HEK293 (cell line): Measurements from ENCODE around the gene SH2D1B.

Source experiments
- MYNN ChIP-seq: fragments of 450-650 bp; formaldehyde crosslinking; IDR thresholded peaks from 2 replicates; pipeline ENCODE4 v1.5.1; 2016; ENCODE audit warnings: missing biosample characterization, missing genetic modification characterization, borderline replicate concordance
- ZBTB20 ChIP-seq: fragments of 450-650 bp; formaldehyde crosslinking; IDR thresholded peaks from 2 replicates; pipeline ENCODE4 v1.5.1; 2016; ENCODE audit warnings: missing biosample characterization, missing genetic modification characterization
- ZNF138 ChIP-seq: fragments of 450-650 bp; formaldehyde crosslinking; IDR thresholded peaks from 2 replicates; pipeline ENCODE4 v1.5.1; 2016; ENCODE audit warnings: missing biosample characterization, missing genetic modification characterization, borderline replicate concordance
- ZNF274 ChIP-seq, 2 experiments: fragments of 200-500 bp in 1 of 2; fragments of 450-650 bp in 1 of 2; sonication (Bioruptor generic) in 1 of 2; formaldehyde crosslinking in 1 of 2; IDR thresholded peaks; 2 replicates each; pipeline versions ENCODE4 v1.5.1 to v1.6.1; 2014 to 2016; ENCODE audit warnings: borderline replicate concordance in 1 of 2, inconsistent platforms in 1 of 2, low read length in 1 of 2, missing biosample characterization in 1 of 2, missing genetic modification characterization in 1 of 2
- ZNF530 ChIP-seq: fragments of 450-650 bp; formaldehyde crosslinking; IDR thresholded peaks from 2 replicates; pipeline ENCODE4 v1.5.1; 2016; ENCODE audit warnings: low read depth, missing biosample characterization, missing genetic modification characterization
- ZNF747 ChIP-seq: fragments of 450-650 bp; formaldehyde crosslinking; IDR thresholded peaks from 2 replicates; pipeline ENCODE4 v1.5.1; 2016; ENCODE audit warnings: missing biosample characterization, missing genetic modification characterization
- ZNF76 ChIP-seq: fragments of 450-650 bp; formaldehyde crosslinking; IDR thresholded peaks from 2 replicates; pipeline ENCODE4; 2016; ENCODE audit warnings: low read depth, missing biosample characterization, missing genetic modification characterization, borderline replicate concordance
- ZSCAN16 ChIP-seq: fragments of 450-650 bp; formaldehyde crosslinking; IDR thresholded peaks from 2 replicates; pipeline ENCODE4 v1.5.1; 2016; ENCODE audit warnings: missing biosample characterization, missing genetic modification characterization
- TF ChIP-seq, protein P1 (sequence below): fragments of 450-650 bp; formaldehyde crosslinking; IDR thresholded peaks from 2 replicates; pipeline ENCODE4 v1.5.1; 2016; ENCODE audit warnings: missing biosample characterization, missing genetic modification characterization
- TF ChIP-seq, protein P2 (sequence below): sonication (generic); formaldehyde crosslinking; IDR thresholded peaks from 2 replicates; pipeline ENCODE4 v1.8.1; 2022; ENCODE audit warnings: mild to moderate bottlenecking, moderate library complexity, missing genetic modification reagents
- TF ChIP-seq, protein P3 (sequence below): fragments of 450-650 bp; formaldehyde crosslinking; IDR thresholded peaks from 2 replicates; pipeline ENCODE4 v1.5.1; 2016; ENCODE audit warnings: missing biosample characterization, missing genetic modification characterization, low read depth
- TF ChIP-seq, protein P4 (sequence below): fragments of 450-650 bp; formaldehyde crosslinking; IDR thresholded peaks from 2 replicates; pipeline ENCODE4 v1.5.1; 2016; ENCODE audit warnings: missing biosample characterization, missing genetic modification characterization, borderline replicate concordance

DNA sequence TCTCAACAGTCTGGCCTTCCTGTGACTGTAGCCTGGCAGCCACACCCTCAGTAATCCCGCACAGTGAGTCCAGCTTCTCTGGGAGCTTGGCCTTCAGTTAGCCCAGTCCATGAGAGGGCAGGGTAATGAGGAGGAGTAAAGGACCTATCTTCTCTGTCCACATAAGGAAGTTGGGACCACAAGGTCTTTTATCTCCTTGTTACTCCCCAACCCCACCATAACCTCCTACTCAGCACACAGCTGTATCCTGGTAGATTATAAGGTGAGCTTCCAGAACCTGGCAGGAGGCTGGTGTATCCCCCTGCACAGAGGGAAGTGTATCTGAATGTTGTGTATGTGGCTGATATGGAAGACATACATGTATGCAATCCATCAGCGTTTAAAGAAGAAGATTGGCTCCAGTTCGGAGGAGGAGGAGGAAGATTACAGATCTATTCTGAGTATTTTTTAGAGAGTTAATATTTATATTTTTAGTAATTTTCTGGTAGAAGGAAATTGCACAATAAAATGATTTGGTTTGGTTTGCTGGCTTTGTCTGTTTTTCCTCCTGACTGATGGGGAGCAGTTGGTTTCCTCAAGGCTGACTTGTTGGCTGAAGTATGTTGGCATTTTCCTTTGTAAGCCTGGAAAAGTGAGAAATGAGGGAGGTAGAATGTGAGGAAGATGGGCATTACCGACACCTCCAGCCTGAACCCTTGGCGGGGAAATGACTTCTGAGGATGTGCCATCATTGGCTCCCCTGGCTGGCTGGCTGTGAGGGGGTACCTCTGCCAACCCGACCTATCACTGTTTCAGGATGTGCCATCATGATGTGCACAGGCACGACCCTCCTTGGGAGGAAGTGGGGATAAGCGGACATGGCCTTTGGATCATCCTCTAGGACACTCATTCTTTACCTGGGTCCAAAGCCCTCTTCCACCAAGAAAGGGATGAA lies 25.4 kb downstream of the SH2D1B start:
- TF ChIP-seq, protein P1, sequence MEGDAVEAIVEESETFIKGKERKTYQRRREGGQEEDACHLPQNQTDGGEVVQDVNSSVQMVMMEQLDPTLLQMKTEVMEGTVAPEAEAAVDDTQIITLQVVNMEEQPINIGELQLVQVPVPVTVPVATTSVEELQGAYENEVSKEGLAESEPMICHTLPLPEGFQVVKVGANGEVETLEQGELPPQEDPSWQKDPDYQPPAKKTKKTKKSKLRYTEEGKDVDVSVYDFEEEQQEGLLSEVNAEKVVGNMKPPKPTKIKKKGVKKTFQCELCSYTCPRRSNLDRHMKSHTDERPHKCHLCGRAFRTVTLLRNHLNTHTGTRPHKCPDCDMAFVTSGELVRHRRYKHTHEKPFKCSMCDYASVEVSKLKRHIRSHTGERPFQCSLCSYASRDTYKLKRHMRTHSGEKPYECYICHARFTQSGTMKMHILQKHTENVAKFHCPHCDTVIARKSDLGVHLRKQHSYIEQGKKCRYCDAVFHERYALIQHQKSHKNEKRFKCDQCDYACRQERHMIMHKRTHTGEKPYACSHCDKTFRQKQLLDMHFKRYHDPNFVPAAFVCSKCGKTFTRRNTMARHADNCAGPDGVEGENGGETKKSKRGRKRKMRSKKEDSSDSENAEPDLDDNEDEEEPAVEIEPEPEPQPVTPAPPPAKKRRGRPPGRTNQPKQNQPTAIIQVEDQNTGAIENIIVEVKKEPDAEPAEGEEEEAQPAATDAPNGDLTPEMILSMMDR (tag by site-specific recombination): no peak
- TF ChIP-seq ZNF747 (no peak), ZNF530 (tag by site-specific recombination) (no peak), ZNF76 (tag by site-specific recombination) (no peak), ZNF138 (no peak), ZBTB20 (tag by site-specific recombination) (no peak), MYNN (tag by site-specific recombination) (no peak), ZSCAN16 (tag by site-specific recombination) (no peak), ZNF274 (IDR thresholded peaks at IDR 0.05; ENCODE audit: low read length) (no peak), ZNF274 (tag by site-specific recombination; IDR thresholded peaks at IDR 0.05; ENCODE audit: borderline replicate concordance) (no peak)
- TF ChIP-seq, protein P2, sequence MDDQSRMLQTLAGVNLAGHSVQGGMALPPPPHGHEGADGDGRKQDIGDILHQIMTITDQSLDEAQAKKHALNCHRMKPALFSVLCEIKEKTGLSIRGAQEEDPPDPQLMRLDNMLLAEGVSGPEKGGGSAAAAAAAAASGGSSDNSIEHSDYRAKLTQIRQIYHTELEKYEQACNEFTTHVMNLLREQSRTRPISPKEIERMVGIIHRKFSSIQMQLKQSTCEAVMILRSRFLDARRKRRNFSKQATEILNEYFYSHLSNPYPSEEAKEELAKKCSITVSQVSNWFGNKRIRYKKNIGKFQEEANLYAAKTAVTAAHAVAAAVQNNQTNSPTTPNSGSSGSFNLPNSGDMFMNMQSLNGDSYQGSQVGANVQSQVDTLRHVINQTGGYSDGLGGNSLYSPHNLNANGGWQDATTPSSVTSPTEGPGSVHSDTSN (CRISPR knock-in tag): no peak
- TF ChIP-seq, protein P3, sequence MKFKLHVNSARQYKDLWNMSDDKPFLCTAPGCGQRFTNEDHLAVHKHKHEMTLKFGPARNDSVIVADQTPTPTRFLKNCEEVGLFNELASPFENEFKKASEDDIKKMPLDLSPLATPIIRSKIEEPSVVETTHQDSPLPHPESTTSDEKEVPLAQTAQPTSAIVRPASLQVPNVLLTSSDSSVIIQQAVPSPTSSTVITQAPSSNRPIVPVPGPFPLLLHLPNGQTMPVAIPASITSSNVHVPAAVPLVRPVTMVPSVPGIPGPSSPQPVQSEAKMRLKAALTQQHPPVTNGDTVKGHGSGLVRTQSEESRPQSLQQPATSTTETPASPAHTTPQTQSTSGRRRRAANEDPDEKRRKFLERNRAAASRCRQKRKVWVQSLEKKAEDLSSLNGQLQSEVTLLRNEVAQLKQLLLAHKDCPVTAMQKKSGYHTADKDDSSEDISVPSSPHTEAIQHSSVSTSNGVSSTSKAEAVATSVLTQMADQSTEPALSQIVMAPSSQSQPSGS (tag by site-specific recombination): no peak
- TF ChIP-seq, protein P4, sequence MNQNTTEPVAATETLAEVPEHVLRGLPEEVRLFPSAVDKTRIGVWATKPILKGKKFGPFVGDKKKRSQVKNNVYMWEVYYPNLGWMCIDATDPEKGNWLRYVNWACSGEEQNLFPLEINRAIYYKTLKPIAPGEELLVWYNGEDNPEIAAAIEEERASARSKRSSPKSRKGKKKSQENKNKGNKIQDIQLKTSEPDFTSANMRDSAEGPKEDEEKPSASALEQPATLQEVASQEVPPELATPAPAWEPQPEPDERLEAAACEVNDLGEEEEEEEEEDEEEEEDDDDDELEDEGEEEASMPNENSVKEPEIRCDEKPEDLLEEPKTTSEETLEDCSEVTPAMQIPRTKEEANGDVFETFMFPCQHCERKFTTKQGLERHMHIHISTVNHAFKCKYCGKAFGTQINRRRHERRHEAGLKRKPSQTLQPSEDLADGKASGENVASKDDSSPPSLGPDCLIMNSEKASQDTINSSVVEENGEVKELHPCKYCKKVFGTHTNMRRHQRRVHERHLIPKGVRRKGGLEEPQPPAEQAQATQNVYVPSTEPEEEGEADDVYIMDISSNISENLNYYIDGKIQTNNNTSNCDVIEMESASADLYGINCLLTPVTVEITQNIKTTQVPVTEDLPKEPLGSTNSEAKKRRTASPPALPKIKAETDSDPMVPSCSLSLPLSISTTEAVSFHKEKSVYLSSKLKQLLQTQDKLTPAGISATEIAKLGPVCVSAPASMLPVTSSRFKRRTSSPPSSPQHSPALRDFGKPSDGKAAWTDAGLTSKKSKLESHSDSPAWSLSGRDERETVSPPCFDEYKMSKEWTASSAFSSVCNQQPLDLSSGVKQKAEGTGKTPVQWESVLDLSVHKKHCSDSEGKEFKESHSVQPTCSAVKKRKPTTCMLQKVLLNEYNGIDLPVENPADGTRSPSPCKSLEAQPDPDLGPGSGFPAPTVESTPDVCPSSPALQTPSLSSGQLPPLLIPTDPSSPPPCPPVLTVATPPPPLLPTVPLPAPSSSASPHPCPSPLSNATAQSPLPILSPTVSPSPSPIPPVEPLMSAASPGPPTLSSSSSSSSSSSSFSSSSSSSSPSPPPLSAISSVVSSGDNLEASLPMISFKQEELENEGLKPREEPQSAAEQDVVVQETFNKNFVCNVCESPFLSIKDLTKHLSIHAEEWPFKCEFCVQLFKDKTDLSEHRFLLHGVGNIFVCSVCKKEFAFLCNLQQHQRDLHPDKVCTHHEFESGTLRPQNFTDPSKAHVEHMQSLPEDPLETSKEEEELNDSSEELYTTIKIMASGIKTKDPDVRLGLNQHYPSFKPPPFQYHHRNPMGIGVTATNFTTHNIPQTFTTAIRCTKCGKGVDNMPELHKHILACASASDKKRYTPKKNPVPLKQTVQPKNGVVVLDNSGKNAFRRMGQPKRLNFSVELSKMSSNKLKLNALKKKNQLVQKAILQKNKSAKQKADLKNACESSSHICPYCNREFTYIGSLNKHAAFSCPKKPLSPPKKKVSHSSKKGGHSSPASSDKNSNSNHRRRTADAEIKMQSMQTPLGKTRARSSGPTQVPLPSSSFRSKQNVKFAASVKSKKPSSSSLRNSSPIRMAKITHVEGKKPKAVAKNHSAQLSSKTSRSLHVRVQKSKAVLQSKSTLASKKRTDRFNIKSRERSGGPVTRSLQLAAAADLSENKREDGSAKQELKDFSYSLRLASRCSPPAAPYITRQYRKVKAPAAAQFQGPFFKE (tag by site-specific recombination): no peak
